ENCODE data around the gene IDE. TPM values are rescaled to one million over a fixed set of nuclear protein-coding genes. Genes with fewer than 3 reads are reported as not detected.
A peak's percentile ranks its signal among the peaks of the same experiment; 100 is the strongest.

The IDE gene
- total RNA-seq, 4 donors from 2014 or later: 41.2 to 71.0 (median 52.9) TPM

DNA sequence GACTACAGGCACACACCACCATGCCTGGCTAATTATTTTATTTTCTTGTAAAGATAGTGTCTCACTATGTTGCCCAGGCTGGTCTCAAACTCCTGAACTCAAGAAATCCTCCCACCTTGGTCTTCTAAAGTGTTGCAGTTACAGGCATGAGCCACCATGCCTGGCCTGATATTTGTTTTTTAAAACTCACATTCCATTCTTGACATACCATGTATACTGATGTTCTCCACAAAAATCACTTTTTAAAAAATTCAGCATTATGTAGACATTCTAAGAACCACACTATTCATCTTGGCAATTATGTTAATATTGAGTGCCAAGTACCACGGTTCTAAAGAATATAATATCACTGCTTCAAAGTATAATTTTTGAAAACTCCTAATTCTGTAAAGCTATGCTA, 43.5 kb downstream of the IDE start:
- H3K4me1 ChIP-seq: no peaks in the 10 kb centered on the region
- ATAC-seq (no peak), DNase-seq (no peak)
- no peak overlapping the region for H3K4me3 ChIP-seq
- H3K27ac ChIP-seq: no peak overlapping the region
- peaks cover 0 to 80% of the 10 kb centered on the region in 2 donors for H3K36me3 ChIP-seq
- intact Hi-C loops (cut with DNase I; ENCODE audit: low total_unique reads): no loop called here
- no peak for TF ChIP-seq POLR2A (IDR thresholded peaks at IDR 0.05)
- no peak for TF ChIP-seq CTCF (IDR thresholded peaks at IDR 0.05 in 4 of 5, conservative IDR thresholded peaks at IDR 0.05 in 1 of 5)
- in situ Hi-C loops (cut with MboI; ENCODE audit: low sequenced_read_pairs in 4 of 4): no loop called here
- no peaks in the 10 kb centered on the region for H3K9me3 ChIP-seq
- no peaks in the 10 kb centered on the region for H3K27me3 ChIP-seq

DNA sequence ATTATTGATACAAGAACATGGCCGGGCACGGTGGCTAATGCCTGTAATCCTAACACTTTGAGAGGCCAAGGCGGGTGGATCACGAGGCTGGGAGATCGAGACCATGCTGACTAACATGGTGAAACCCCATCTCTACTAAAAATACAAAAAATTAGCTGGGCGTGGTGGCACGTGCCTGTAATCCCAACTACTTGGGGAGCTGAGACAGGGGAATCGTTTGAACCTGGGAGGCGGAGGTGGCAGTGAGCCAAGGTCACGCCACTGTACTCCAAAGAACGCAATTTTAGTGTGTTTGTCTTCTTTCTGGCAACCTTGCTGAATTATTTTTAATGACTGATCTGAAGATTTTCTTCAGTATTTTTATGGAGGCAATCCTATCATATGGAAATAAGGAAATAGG, 46.2 kb downstream of the IDE start:
- Histone ChIP-seq H3K9me3 (no peaks in the 10 kb centered on the region), H3K4me3 (no peak overlapping the region), H3K36me3 (peaks cover 0 to 59% of the 10 kb centered on the region in 2 donors), H3K27me3 (no peaks in the 10 kb centered on the region), H3K4me1 (no peaks in the 10 kb centered on the region), H3K27ac (no peak overlapping the region)
- intact Hi-C loops (cut with DNase I; ENCODE audit: low total_unique reads) (no loop called here), in situ Hi-C loops (cut with MboI; ENCODE audit: low sequenced_read_pairs in 4 of 4) (no loop called here)
- TF ChIP-seq CTCF (IDR thresholded peaks at IDR 0.05 in 4 of 5, conservative IDR thresholded peaks at IDR 0.05 in 1 of 5): no peak
- no peak for TF ChIP-seq POLR2A (IDR thresholded peaks at IDR 0.05)
- DNase-seq (no peak), ATAC-seq (no peak)

- no peak overlapping the region for H3K4me3 ChIP-seq
- no peaks in the 10 kb centered on the region for H3K4me1 ChIP-seq
- no peak for TF ChIP-seq CTCF (IDR thresholded peaks at IDR 0.05 in 4 of 5, conservative IDR thresholded peaks at IDR 0.05 in 1 of 5)
- TF ChIP-seq POLR2A (IDR thresholded peaks at IDR 0.05): no peak
- ATAC-seq (no peak), DNase-seq (no peak)
- intact Hi-C loops (cut with DNase I; ENCODE audit: low total_unique reads) (loop anchor here (2.0 kb wide), 1 partner anchor 27 kb away; no protein-coding TSS in a partner anchor), in situ Hi-C loops (cut with MboI; ENCODE audit: low sequenced_read_pairs in 4 of 4) (loop anchor here in 1 of 4 donors (5.0 kb wide), 1 partner anchor 54 kb away; no protein-coding TSS in a partner anchor)
- peaks cover 0 to 19% of the 10 kb centered on the region in 2 donors for H3K36me3 ChIP-seq
- no peak overlapping the region for H3K27ac ChIP-seq
- no peaks in the 10 kb centered on the region for H3K9me3 ChIP-seq
- H3K27me3 ChIP-seq: no peaks in the 10 kb centered on the region
Measured at GRCh38 chr10:92523639-92524038, 50.3 kb downstream of the IDE start.

GRCh38 chr10:92517034-92517655, 56.7 kb downstream of the IDE start:
- Histone ChIP-seq H3K27me3 (no peaks in the 10 kb centered on the region), H3K36me3 (peaks cover 0 to 11% of the 10 kb centered on the region in 2 donors), H3K4me1 (no peaks in the 10 kb centered on the region), H3K27ac (no peak overlapping the region), H3K4me3 (no peak overlapping the region), H3K9me3 (no peaks in the 10 kb centered on the region)
- in situ Hi-C loops (cut with MboI; ENCODE audit: low sequenced_read_pairs in 4 of 4) (loop anchor here in 3 of 4 donors (5.0 to 10.0 kb wide), 2 partner anchors 58 to 60 kb away; partner anchors contain the start of gene IDE (in 1 of the 3)), intact Hi-C loops (cut with DNase I; ENCODE audit: low total_unique reads) (loop anchor here (1.0 to 5.0 kb wide), 2 partner anchors 57 to 360 kb away; partner anchors contain the start of gene IDE)
- peak; percentile 68 to 82 (median 70) for TF ChIP-seq CTCF (IDR thresholded peaks at IDR 0.05 in 4 of 5, conservative IDR thresholded peaks at IDR 0.05 in 1 of 5)
- no peak for TF ChIP-seq POLR2A (IDR thresholded peaks at IDR 0.05)
- DNase-seq (peak; percentile 25 to 50), ATAC-seq (peak; percentile 80 to 89)
